AG04450 (cell line): ENCODE data around the gene EFS. TPM values are rescaled to one million over a fixed set of nuclear protein-coding genes. Genes with fewer than 3 reads are reported as not detected.

Experiments used
- CTCF ChIA-PET: fragments of 300-600, 350-600 bp; formaldehyde crosslinking; extraction: SDS; loops from one replicate; lab custom pipeline; 2022; ENCODE audit warnings: antibody characterized with exemption, inconsistent platforms; lab: Charles Lee
- POLR2A ChIA-PET: fragments of 350-600 bp; formaldehyde crosslinking; extraction: SDS; loops from one replicate; lab custom pipeline; 2021; ENCODE audit warnings: antibody characterized with exemption, inconsistent platforms; lab: Yijun Ruan, JAX
- DNase-seq: peaks from one replicate; pipeline ENCODE4 v3.0.0-alpha.2; 2011; ENCODE audit warnings: low read depth, low spot score
- H3K27ac ChIP-seq: one replicate; pipeline ENCODE4 v1.5.1; 2012; ENCODE audit warnings: low read depth, low read length, control low read depth
- H3K27me3 ChIP-seq: one replicate; pipeline ENCODE4 v1.6.0; 2012; ENCODE audit warnings: low read length; ENCODE audit not compliant: control insufficient read depth, insufficient read depth
- H3K4me3 ChIP-seq: 2 replicates; pipeline ENCODE4 v1.5.1; 2011; ENCODE audit warnings: mild to moderate bottlenecking, low read depth, low read length, control low read depth
- H3K9me3 ChIP-seq: 2 replicates; pipeline ENCODE4 v1.5.1; 2012; ENCODE audit warnings: low read length; ENCODE audit not compliant: control insufficient read depth, insufficient read depth
- CTCF ChIP-seq: IDR thresholded peaks from 2 replicates; pipeline ENCODE4 v1.5.1; 2011; ENCODE audit warnings: low read depth, low read length, control low read depth, inconsistent platforms
- polyA plus RNA-seq: library from polyadenylated mRNA; depleted of rRNA; stranded (reverse); fragments of >200 nt; gene quantifications from 2 replicates; pipeline ENCODE4 v1.2.3, GENCODE V29; 2011

Gene EFS
- polyA plus RNA-seq, 1 experiment: 5.3 TPM

GRCh38 chr14:23382731-23383440 is 17.9 kb upstream of the EFS start:
- Histone ChIP-seq H3K27me3 (peaks cover 41% of the 10 kb centered on the region), H3K4me3 (no peak overlapping the region), H3K27ac (no peak overlapping the region), H3K9me3 (no peaks in the 10 kb centered on the region)
- CTCF ChIA-PET: interaction anchor here (0.6 to 1.3 kb wide), 2 partner anchors 82 to 324 kb away, joined by 3 to 4 read pairs; no protein-coding TSS in a partner anchor
- no peak for DNase-seq
- POLR2A ChIA-PET: no interaction called here
- no peak for TF ChIP-seq CTCF

GRCh38 chr14:23382276-23382675 is 17.3 kb upstream of the EFS start:
- POLR2A ChIA-PET: no interaction called here
- H3K27ac ChIP-seq: no peak overlapping the region
- no peak overlapping the region for H3K4me3 ChIP-seq
- H3K27me3 ChIP-seq: peaks cover 47% of the 10 kb centered on the region
- DNase-seq: no peak
- CTCF ChIA-PET: interaction anchor here (0.6 kb wide), 1 partner anchor 324 kb away, joined by 3 read pairs; no protein-coding TSS in a partner anchor
- no peak for TF ChIP-seq CTCF
- no peaks in the 10 kb centered on the region for H3K9me3 ChIP-seq

DNA sequence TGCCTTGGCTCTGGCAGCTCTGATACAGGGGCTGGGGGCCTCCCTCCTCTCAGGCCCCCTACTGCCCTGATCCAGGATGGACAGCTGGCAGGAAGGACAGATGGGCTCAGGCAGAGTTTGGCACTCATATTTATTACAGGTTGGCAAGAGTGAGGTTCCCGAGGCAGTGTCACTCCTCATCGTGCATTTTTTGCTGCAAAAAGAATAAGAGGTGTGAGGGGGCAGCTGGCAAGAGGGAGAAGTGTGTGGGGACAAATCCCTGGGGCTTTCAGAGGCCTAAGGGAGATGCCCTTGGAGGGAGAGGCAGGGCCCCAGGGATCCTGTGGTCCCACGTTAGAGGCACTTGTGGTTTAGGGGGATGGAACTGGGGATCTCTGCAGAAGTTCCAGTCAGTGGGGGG is 16.9 kb upstream of the EFS start:
- Histone ChIP-seq H3K27me3 (peaks cover 50% of the 10 kb centered on the region), H3K9me3 (no peaks in the 10 kb centered on the region), H3K4me3 (no peak overlapping the region), H3K27ac (no peak overlapping the region)
- ChIA-PET CTCF (interaction anchor here (0.6 to 4.8 kb wide), 2 partner anchors 56 to 323 kb away, joined by 3 to 138 read pairs; partner anchors contain the start of gene PABPN1), POLR2A (no interaction called here)
- no peak for TF ChIP-seq CTCF
- DNase-seq: no peak

- POLR2A ChIA-PET: interaction anchor here (0.6 to 2.1 kb wide), 3 partner anchors 28 to 268 kb away, joined by 3 to 9 read pairs (median 5); partner anchors contain the start of gene SLC22A17
- no peak overlapping the region for H3K4me3 ChIP-seq
- no peak overlapping the region for H3K27ac ChIP-seq
- H3K9me3 ChIP-seq: no peaks in the 10 kb centered on the region
- DNase-seq: no peak
- H3K27me3 ChIP-seq: peaks cover 51% of the 10 kb centered on the region
- CTCF ChIA-PET: interaction anchor here (0.6 to 4.8 kb wide), 16 partner anchors 8 to 250 kb away, joined by 3 to 138 read pairs (median 6); partner anchors contain the start of genes PABPN1 and SLC22A17
- TF ChIP-seq CTCF: no peak
These were observed 16.0 kb upstream of the EFS start for GRCh38 chr14:23380976-23381375.
